Rectal smooth muscle tissue (tissue), 1 donor: Measurements from ENCODE around the gene ZNG1F.
"Not testable (repeated sequence)": the region's sequence is repeated elsewhere in the genome, so short reads cannot be mapped to it uniquely, and the experiment has no call there.

Experiments used
- H3K27ac ChIP-seq: one replicate; pipeline ENCODE4 v1.7.0; 2013; ENCODE audit warnings: low read depth, low read length, inconsistent platforms
- H3K27me3 ChIP-seq: one replicate; pipeline ENCODE4 v1.7.0; 2013; ENCODE audit warnings: low read length; ENCODE audit not compliant: control insufficient read depth, insufficient read depth
- H3K36me3 ChIP-seq: one replicate; pipeline ENCODE4 v1.7.0; 2013; ENCODE audit warnings: low read length; ENCODE audit not compliant: control insufficient read depth, insufficient read depth
- H3K4me1 ChIP-seq: one replicate; pipeline ENCODE4 v1.7.0; 2013; ENCODE audit warnings: low read length; ENCODE audit not compliant: control insufficient read depth, insufficient read depth
- H3K4me3 ChIP-seq: one replicate; pipeline ENCODE4 v1.7.0; 2013; ENCODE audit warnings: low read length
- H3K9ac ChIP-seq: one replicate; pipeline ENCODE4 v1.7.0; 2013; ENCODE audit warnings: low read length

ZNG1F gene

GRCh38 chr9:41088450-41089059 is 100.6 kb downstream of the ZNG1F start:
- not testable (repeated sequence) for H3K4me3 ChIP-seq, H3K27ac ChIP-seq, H3K4me1 ChIP-seq, H3K27me3 ChIP-seq, H3K9ac ChIP-seq, H3K36me3 ChIP-seq

GRCh38 chr9:41087929-41088328 is 101.2 kb downstream of the ZNG1F start:
- H3K4me3 ChIP-seq, H3K27ac ChIP-seq, H3K9ac ChIP-seq, H3K4me1 ChIP-seq, H3K27me3 ChIP-seq, H3K36me3 ChIP-seq: not testable (repeated sequence)

- H3K4me1 ChIP-seq, H3K27ac ChIP-seq, H3K9ac ChIP-seq: not testable (repeated sequence)
These were observed 101.8 kb downstream of the ZNG1F start for GRCh38 chr9:41087157-41087780.

GRCh38 chr9:41086685-41087084 is 102.4 kb downstream of the ZNG1F start:
- H3K9ac ChIP-seq, H3K27ac ChIP-seq, H3K27me3 ChIP-seq, H3K4me3 ChIP-seq, H3K36me3 ChIP-seq, H3K4me1 ChIP-seq: not testable (repeated sequence)

More at GRCh38 chr9:41087157-41087780, 101.8 kb downstream of the ZNG1F start:
- not testable (repeated sequence) for H3K36me3 ChIP-seq, H3K4me3 ChIP-seq, H3K27me3 ChIP-seq

GRCh38 chr9:41086215-41086614 is 102.9 kb downstream of the ZNG1F start:
- not testable (repeated sequence) for H3K27ac ChIP-seq, H3K4me3 ChIP-seq, H3K9ac ChIP-seq, H3K27me3 ChIP-seq, H3K4me1 ChIP-seq, H3K36me3 ChIP-seq

DNA sequence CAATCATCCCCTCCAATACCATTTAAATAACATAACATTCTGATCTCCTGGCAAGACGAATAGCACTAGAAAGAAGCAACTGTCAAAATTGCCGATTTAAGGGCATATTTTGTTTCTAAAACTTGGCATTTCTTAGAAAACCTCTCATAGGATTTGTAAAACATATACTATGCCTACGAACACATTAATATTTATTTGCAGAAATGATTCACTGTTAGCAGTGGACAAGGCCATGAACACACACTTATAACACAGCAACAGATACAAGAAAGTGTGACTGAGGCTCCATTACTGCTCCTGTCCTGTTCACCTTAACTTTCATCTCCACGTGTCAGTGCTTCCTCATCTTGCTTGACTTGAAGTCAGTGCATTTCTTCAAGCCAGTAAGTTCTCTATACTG is 106.8 kb downstream of the ZNG1F start:
- H3K4me3 ChIP-seq, H3K9ac ChIP-seq, H3K27me3 ChIP-seq, H3K36me3 ChIP-seq, H3K4me1 ChIP-seq, H3K27ac ChIP-seq: not testable (repeated sequence)
